Measurements from ENCODE around the gene LDHB.
"Not testable (repeated sequence)": the region's sequence is repeated elsewhere in the genome, so short reads cannot be mapped to it uniquely, and the experiment has no call there.

Gene LDHB

GRCh38 chr12:21657326-21658077 is at the start of gene LDHB:
LDHB (minus strand) TSS chr12:21657842; CDS start chr12:21654671, 3,171 bp downstream.
- peak; percentile 92 to 95 for DNase-seq (ENCODE audit: low read depth in 2 of 2)

GRCh38 chr12:21704847-21705246 is 47.2 kb upstream of the LDHB start:
- DNase-seq (ENCODE audit: low read depth in 2 of 2) = no peak

- DNase-seq (ENCODE audit: low read depth in 2 of 2) = no peak
Measured at GRCh38 chr12:21699851-21700250, 42.2 kb upstream of the LDHB start.

GRCh38 chr12:21697904-21698630 is 40.4 kb upstream of the LDHB start:
- DNase-seq (ENCODE audit: low read depth in 2 of 2) = no peak

- no peak for DNase-seq (ENCODE audit: low read depth in 2 of 2)
Measured at GRCh38 chr12:21696625-21697024, 39.0 kb upstream of the LDHB start.

- no peak for DNase-seq (ENCODE audit: low read depth in 2 of 2)
Measured at GRCh38 chr12:21695986-21696385, 38.3 kb upstream of the LDHB start.

GRCh38 chr12:21694660-21695059 is 37.0 kb upstream of the LDHB start:
- no peak for DNase-seq (ENCODE audit: low read depth in 2 of 2)

GRCh38 chr12:21691515-21691914 is 33.9 kb upstream of the LDHB start:
- DNase-seq (ENCODE audit: low read depth in 2 of 2) = no peak

GRCh38 chr12:21690704-21691368 is 33.2 kb upstream of the LDHB start:
- DNase-seq (ENCODE audit: low read depth in 2 of 2) = no peak

- DNase-seq (ENCODE audit: low read depth in 2 of 2) = no peak
Measured at GRCh38 chr12:21683115-21683514, 25.5 kb upstream of the LDHB start.

- DNase-seq (ENCODE audit: low read depth in 2 of 2) = no peak
Measured at GRCh38 chr12:21678959-21679358, 21.3 kb upstream of the LDHB start.

GRCh38 chr12:21677622-21678277 is 20.1 kb upstream of the LDHB start:
- DNase-seq (ENCODE audit: low read depth in 2 of 2) = no peak

GRCh38 chr12:21677204-21677603 is 19.6 kb upstream of the LDHB start:
- no peak for DNase-seq (ENCODE audit: low read depth in 2 of 2)

GRCh38 chr12:21676776-21677175 is 19.1 kb upstream of the LDHB start:
- no peak for DNase-seq (ENCODE audit: low read depth in 2 of 2)

- no peak for DNase-seq (ENCODE audit: low read depth in 2 of 2)
Measured at GRCh38 chr12:21675641-21676040, 18.0 kb upstream of the LDHB start.

GRCh38 chr12:21675096-21675495 is 17.5 kb upstream of the LDHB start:
- no peak for DNase-seq (ENCODE audit: low read depth in 2 of 2)

- not testable (repeated sequence) for DNase-seq (ENCODE audit: low read depth in 2 of 2)
Measured at GRCh38 chr12:21673830-21674552, 16.3 kb upstream of the LDHB start.

GRCh38 chr12:21672146-21672545 is 14.5 kb upstream of the LDHB start:
- DNase-seq (ENCODE audit: low read depth in 2 of 2) = no peak

- no peak for DNase-seq (ENCODE audit: low read depth in 2 of 2)
Measured at GRCh38 chr12:21666722-21667121, 9.1 kb upstream of the LDHB start.

GRCh38 chr12:21665816-21666215 is 8.2 kb upstream of the LDHB start:
- no peak for DNase-seq (ENCODE audit: low read depth in 2 of 2)

GRCh38 chr12:21662122-21662792 is 4.6 kb upstream of the LDHB start:
- no peak for DNase-seq (ENCODE audit: low read depth in 2 of 2)
